Measurements from ENCODE around the gene TRAPPC12.

Gene TRAPPC12

DNA sequence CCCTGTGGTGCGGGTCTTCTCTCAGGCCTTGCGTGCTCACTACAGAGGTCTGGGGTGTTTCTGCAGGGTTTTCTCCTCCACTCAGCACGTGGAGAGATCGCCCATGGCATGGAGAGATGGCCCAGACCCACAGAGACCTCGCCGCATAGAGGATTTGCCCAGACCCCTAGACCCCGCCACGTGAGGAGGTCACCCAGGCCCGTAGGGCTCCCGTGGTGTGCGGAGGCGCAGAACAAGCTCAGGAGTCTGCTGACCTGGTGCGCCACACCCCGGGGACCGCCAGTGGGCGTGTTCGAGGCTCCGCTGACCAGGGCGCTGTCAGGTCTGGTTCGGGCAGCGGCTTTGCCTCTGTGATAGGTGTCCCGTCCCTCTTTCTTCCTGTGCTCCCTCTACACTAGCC, 75.3 kb downstream of the TRAPPC12 start:
- Histone ChIP-seq H3K36me3 (ENCODE audit: control insufficient read depth, insufficient read depth, low read length) (peaks cover 27% of the 10 kb centered on the region), H3K4me3 (ENCODE audit: low read length) (no peak overlapping the region), H3K27ac (ENCODE audit: low read depth, low read length) (no peak overlapping the region), H3K27me3 (ENCODE audit: control insufficient read depth, insufficient read depth, low read length) (no peaks in the 10 kb centered on the region), H3K9ac (ENCODE audit: low read length) (no peak overlapping the region), H3K4me1 (ENCODE audit: control insufficient read depth, insufficient read depth, low read length) (no peaks in the 10 kb centered on the region)

DNA sequence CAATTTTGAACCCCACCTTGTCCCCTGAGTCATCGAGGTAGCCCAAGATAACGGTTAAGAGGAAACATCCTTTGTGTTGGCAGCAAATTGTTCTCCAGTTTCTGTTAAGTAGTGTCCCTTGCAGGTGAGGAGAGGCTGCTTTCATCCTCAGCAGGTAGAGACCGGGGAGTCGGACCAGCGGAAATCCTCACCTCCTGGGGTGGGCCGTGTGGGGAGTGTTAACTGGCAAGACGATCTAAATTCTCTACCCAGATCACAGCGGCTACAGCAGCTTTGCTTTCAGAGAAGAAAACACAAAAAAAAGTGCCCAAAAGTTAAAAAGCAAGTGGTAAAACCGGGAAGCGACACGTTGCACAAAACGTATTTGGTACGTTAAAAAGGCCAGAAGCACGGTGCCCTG, 76.6 kb downstream of the TRAPPC12 start:
- Histone ChIP-seq H3K36me3 (ENCODE audit: control insufficient read depth, insufficient read depth, low read length) (peaks cover 27% of the 10 kb centered on the region), H3K4me1 (ENCODE audit: control insufficient read depth, insufficient read depth, low read length) (no peaks in the 10 kb centered on the region), H3K4me3 (ENCODE audit: low read length) (no peak overlapping the region)

GRCh38 chr2:3457524-3458395, 78.3 kb downstream of the TRAPPC12 start:
- Histone ChIP-seq H3K4me3 (ENCODE audit: low read length) (no peak overlapping the region), H3K27ac (ENCODE audit: low read depth, low read length) (no peak overlapping the region), H3K4me1 (ENCODE audit: control insufficient read depth, insufficient read depth, low read length) (no peaks in the 10 kb centered on the region), H3K27me3 (ENCODE audit: control insufficient read depth, insufficient read depth, low read length) (no peaks in the 10 kb centered on the region), H3K9ac (ENCODE audit: low read length) (no peak overlapping the region), H3K36me3 (ENCODE audit: control insufficient read depth, insufficient read depth, low read length) (peaks cover 27% of the 10 kb centered on the region)

More for the DNA sequence above, 76.6 kb downstream of the TRAPPC12 start:
- no peaks in the 10 kb centered on the region for H3K27me3 ChIP-seq (ENCODE audit: control insufficient read depth, insufficient read depth, low read length)
- H3K27ac ChIP-seq (ENCODE audit: low read depth, low read length) = no peak overlapping the region
- no peak overlapping the region for H3K9ac ChIP-seq (ENCODE audit: low read length)

- peaks cover 27% of the 10 kb centered on the region for H3K36me3 ChIP-seq (ENCODE audit: control insufficient read depth, insufficient read depth, low read length)
- no peak overlapping the region for H3K27ac ChIP-seq (ENCODE audit: low read depth, low read length)
- H3K4me3 ChIP-seq (ENCODE audit: low read length) = no peak overlapping the region
- no peaks in the 10 kb centered on the region for H3K27me3 ChIP-seq (ENCODE audit: control insufficient read depth, insufficient read depth, low read length)
- H3K4me1 ChIP-seq (ENCODE audit: control insufficient read depth, insufficient read depth, low read length) = no peaks in the 10 kb centered on the region
- H3K9ac ChIP-seq (ENCODE audit: low read length) = no peak overlapping the region
These were observed 79.1 kb downstream of the TRAPPC12 start for GRCh38 chr2:3458396-3459184.

GRCh38 chr2:3459185-3460015, 79.9 kb downstream of the TRAPPC12 start:
- Histone ChIP-seq H3K4me3 (ENCODE audit: low read length) (no peak overlapping the region), H3K9ac (ENCODE audit: low read length) (no peak overlapping the region), H3K36me3 (ENCODE audit: control insufficient read depth, insufficient read depth, low read length) (peaks cover 23% of the 10 kb centered on the region), H3K27ac (ENCODE audit: low read depth, low read length) (no peak overlapping the region), H3K27me3 (ENCODE audit: control insufficient read depth, insufficient read depth, low read length) (no peaks in the 10 kb centered on the region), H3K4me1 (ENCODE audit: control insufficient read depth, insufficient read depth, low read length) (no peaks in the 10 kb centered on the region)

DNA sequence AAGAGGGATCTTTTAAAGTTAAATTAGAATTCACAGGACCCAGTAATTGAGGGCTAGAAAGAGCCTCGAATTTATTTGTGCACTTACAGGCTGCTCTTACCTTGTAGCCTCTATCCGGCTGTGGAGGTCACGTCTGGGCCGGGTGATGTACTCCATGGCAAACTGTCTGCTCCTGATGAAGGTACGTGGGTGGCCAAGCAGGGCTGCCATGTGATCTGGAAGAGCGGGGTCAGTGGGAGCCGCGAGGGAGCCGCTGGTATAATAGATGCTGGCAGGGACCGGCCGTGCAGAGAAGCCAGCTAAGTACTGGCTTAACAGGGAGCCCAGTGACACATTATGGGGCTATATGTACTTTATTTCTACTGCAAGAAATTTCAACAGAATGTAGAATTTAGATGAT, 80.7 kb downstream of the TRAPPC12 start:
- Histone ChIP-seq H3K9ac (ENCODE audit: low read length) (no peak overlapping the region), H3K27me3 (ENCODE audit: control insufficient read depth, insufficient read depth, low read length) (no peaks in the 10 kb centered on the region), H3K36me3 (ENCODE audit: control insufficient read depth, insufficient read depth, low read length) (peaks cover 23% of the 10 kb centered on the region), H3K27ac (ENCODE audit: low read depth, low read length) (no peak overlapping the region), H3K4me3 (ENCODE audit: low read length) (no peak overlapping the region), H3K4me1 (ENCODE audit: control insufficient read depth, insufficient read depth, low read length) (no peaks in the 10 kb centered on the region)

GRCh38 chr2:3460831-3461800, 81.6 kb downstream of the TRAPPC12 start:
- Histone ChIP-seq H3K27me3 (ENCODE audit: control insufficient read depth, insufficient read depth, low read length) (no peaks in the 10 kb centered on the region), H3K36me3 (ENCODE audit: control insufficient read depth, insufficient read depth, low read length) (peaks cover 21% of the 10 kb centered on the region), H3K4me3 (ENCODE audit: low read length) (no peak overlapping the region), H3K4me1 (ENCODE audit: control insufficient read depth, insufficient read depth, low read length) (no peaks in the 10 kb centered on the region), H3K9ac (ENCODE audit: low read length) (no peak overlapping the region), H3K27ac (ENCODE audit: low read depth, low read length) (no peak overlapping the region)

- Histone ChIP-seq H3K36me3 (ENCODE audit: control insufficient read depth, insufficient read depth, low read length) (peaks cover 20% of the 10 kb centered on the region), H3K27ac (ENCODE audit: low read depth, low read length) (no peak overlapping the region), H3K4me1 (ENCODE audit: control insufficient read depth, insufficient read depth, low read length) (no peaks in the 10 kb centered on the region), H3K4me3 (ENCODE audit: low read length) (no peak overlapping the region), H3K9ac (ENCODE audit: low read length) (no peak overlapping the region), H3K27me3 (ENCODE audit: control insufficient read depth, insufficient read depth, low read length) (no peaks in the 10 kb centered on the region)
These were observed 82.5 kb downstream of the TRAPPC12 start for GRCh38 chr2:3461801-3462492.

GRCh38 chr2:3462493-3463104, 83.1 kb downstream of the TRAPPC12 start:
- Histone ChIP-seq H3K27ac (ENCODE audit: low read depth, low read length) (no peak overlapping the region), H3K4me1 (ENCODE audit: control insufficient read depth, insufficient read depth, low read length) (no peaks in the 10 kb centered on the region), H3K9ac (ENCODE audit: low read length) (no peak overlapping the region), H3K36me3 (ENCODE audit: control insufficient read depth, insufficient read depth, low read length) (peaks cover 22% of the 10 kb centered on the region), H3K4me3 (ENCODE audit: low read length) (no peak overlapping the region), H3K27me3 (ENCODE audit: control insufficient read depth, insufficient read depth, low read length) (no peaks in the 10 kb centered on the region)

- Histone ChIP-seq H3K27me3 (ENCODE audit: control insufficient read depth, insufficient read depth, low read length) (no peaks in the 10 kb centered on the region), H3K9ac (ENCODE audit: low read length) (no peak overlapping the region), H3K36me3 (ENCODE audit: control insufficient read depth, insufficient read depth, low read length) (peaks cover 23% of the 10 kb centered on the region), H3K4me1 (ENCODE audit: control insufficient read depth, insufficient read depth, low read length) (no peaks in the 10 kb centered on the region), H3K27ac (ENCODE audit: low read depth, low read length) (no peak overlapping the region), H3K4me3 (ENCODE audit: low read length) (no peak overlapping the region)
These were observed 83.8 kb downstream of the TRAPPC12 start for GRCh38 chr2:3463186-3463835.
